Measurements from ENCODE around the gene TMA7.

Gene TMA7

DNA sequence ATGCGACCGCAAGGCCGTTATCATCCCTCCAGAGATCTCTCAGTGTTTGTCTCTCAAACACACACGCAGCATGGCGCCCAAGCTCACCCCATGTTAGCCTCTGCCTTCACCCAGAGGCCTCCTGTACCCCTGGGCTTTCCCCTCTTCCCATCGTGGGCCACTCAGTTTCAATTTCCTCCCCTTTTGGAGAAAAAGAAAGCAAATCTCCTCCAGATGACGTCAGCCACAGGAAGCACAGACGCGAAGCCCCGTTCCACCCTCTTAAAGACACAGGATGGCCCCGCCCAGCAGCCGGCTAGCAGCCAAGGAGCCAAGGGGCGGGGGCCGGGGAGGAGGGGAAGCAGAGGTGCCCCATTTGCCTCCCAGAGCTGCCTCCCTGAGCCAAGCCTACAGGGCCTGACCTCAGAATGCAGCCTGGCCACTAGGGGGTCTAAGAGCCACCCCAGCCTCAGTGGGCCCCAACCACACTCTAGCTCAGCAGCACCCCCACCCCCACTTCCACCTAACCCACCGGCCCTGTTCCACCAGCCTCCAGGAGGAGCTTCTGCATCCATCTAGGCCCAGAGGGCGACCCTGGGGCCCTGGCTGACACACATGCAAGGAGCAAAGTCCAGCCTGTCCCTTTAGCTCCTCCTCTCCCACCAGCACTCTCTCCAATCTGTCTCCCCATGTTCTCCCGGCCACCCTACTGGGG, 33.0 kb downstream of the TMA7 start (continued):
- TF ChIP-seq YY1 (tag by site-specific recombination; IDR thresholded peaks at IDR 0.05) (peak; percentile 55; the same call in 1 of the 2 replicates), ZBTB21 (tag by site-specific recombination; IDR thresholded peaks at IDR 0.05) (peak; percentile 91), ZNF501 (tag by site-specific recombination; IDR thresholded peaks at IDR 0.05) (peak; percentile 62; the same call in 1 of the 2 replicates), ZNF660 (tag by site-specific recombination; IDR thresholded peaks at IDR 0.05) (peak; percentile 32; the same call in 1 of the 2 replicates), INSM2 (tag by site-specific recombination; IDR thresholded peaks at IDR 0.05) (0 out of 2 replicates have a peak, but pooled peaks have one; percentile 16), YY2 (tag by site-specific recombination; IDR thresholded peaks at IDR 0.05) (no peak), ZNF548 (tag by site-specific recombination; IDR thresholded peaks at IDR 0.05) (no peak), CTCF (tag by site-specific recombination; IDR thresholded peaks at IDR 0.05) (peak; percentile 94), ZNF600 (tag by site-specific recombination; IDR thresholded peaks at IDR 0.05) (no peak), SCRT2 (tag by site-specific recombination; IDR thresholded peaks at IDR 0.05) (0 out of 2 replicates have a peak, but pooled peaks have one; percentile 39), ZBTB10 (tag by site-specific recombination; IDR thresholded peaks at IDR 0.05) (peak; percentile 74), ZBTB1 (tag by site-specific recombination; IDR thresholded peaks at IDR 0.05) (no peak), HIC1 (tag by site-specific recombination; IDR thresholded peaks at IDR 0.05) (0 out of 2 replicates have a peak, but pooled peaks have one; percentile 38), ZNF280D (tag by site-specific recombination; IDR thresholded peaks at IDR 0.05) (no peak), RBAK (tag by site-specific recombination; IDR thresholded peaks at IDR 0.05) (no peak), ZNF513 (tag by site-specific recombination; IDR thresholded peaks at IDR 0.05) (no peak), SP7 (tag by site-specific recombination; IDR thresholded peaks at IDR 0.05) (peak; percentile 82)
- TF ChIP-seq, protein P1, sequence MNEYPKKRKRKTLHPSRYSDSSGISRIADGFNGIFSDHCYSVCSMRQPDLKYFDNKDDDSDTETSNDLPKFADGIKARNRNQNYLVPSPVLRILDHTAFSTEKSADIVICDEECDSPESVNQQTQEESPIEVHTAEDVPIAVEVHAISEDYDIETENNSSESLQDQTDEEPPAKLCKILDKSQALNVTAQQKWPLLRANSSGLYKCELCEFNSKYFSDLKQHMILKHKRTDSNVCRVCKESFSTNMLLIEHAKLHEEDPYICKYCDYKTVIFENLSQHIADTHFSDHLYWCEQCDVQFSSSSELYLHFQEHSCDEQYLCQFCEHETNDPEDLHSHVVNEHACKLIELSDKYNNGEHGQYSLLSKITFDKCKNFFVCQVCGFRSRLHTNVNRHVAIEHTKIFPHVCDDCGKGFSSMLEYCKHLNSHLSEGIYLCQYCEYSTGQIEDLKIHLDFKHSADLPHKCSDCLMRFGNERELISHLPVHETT (tag by site-specific recombination; IDR thresholded peaks at IDR 0.05) = 0 out of 2 replicates have a peak, but pooled peaks have one; percentile 26
- TF ChIP-seq, protein P2, sequence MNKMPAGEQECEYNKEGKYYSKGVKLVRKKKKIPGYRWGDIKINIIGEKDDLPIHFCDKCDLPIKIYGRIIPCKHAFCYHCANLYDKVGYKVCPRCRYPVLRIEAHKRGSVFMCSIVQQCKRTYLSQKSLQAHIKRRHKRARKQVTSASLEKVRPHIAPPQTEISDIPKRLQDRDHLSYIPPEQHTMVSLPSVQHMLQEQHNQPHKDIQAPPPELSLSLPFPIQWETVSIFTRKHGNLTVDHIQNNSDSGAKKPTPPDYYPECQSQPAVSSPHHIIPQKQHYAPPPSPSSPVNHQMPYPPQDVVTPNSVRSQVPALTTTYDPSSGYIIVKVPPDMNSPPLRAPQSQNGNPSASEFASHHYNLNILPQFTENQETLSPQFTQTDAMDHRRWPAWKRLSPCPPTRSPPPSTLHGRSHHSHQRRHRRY (tag by site-specific recombination; IDR thresholded peaks at IDR 0.05) = no peak
- TF ChIP-seq, protein P3, sequence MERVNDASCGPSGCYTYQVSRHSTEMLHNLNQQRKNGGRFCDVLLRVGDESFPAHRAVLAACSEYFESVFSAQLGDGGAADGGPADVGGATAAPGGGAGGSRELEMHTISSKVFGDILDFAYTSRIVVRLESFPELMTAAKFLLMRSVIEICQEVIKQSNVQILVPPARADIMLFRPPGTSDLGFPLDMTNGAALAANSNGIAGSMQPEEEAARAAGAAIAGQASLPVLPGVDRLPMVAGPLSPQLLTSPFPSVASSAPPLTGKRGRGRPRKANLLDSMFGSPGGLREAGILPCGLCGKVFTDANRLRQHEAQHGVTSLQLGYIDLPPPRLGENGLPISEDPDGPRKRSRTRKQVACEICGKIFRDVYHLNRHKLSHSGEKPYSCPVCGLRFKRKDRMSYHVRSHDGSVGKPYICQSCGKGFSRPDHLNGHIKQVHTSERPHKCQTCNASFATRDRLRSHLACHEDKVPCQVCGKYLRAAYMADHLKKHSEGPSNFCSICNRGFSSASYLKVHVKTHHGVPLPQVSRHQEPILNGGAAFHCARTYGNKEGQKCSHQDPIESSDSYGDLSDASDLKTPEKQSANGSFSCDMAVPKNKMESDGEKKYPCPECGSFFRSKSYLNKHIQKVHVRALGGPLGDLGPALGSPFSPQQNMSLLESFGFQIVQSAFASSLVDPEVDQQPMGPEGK (tag by site-specific recombination; IDR thresholded peaks at IDR 0.05) = peak; percentile 89
